GM12865 (cell line): ENCODE data around the gene SRCIN1.
A peak's percentile ranks its signal among the peaks of the same experiment; 100 is the strongest.

ENCODE experiments used
- DNase-seq: peaks from one replicate; pipeline ENCODE4 v3.0.0; 2010; ENCODE audit warnings: low read depth
- H3K4me3 ChIP-seq: 2 replicates; pipeline ENCODE4 v1.5.1; 2011; ENCODE audit warnings: mild to moderate bottlenecking, low read depth, low read length, control low read depth
- TF ChIP-seq, protein P1 (sequence below): IDR thresholded peaks from 2 replicates; pipeline ENCODE4 v1.5.1; 2011; ENCODE audit warnings: low read length, control low read depth, low read depth, inconsistent platforms; ENCODE audit not compliant: insufficient read depth; ENCODE audit errors: missing control alignments

Gene SRCIN1

DNA sequence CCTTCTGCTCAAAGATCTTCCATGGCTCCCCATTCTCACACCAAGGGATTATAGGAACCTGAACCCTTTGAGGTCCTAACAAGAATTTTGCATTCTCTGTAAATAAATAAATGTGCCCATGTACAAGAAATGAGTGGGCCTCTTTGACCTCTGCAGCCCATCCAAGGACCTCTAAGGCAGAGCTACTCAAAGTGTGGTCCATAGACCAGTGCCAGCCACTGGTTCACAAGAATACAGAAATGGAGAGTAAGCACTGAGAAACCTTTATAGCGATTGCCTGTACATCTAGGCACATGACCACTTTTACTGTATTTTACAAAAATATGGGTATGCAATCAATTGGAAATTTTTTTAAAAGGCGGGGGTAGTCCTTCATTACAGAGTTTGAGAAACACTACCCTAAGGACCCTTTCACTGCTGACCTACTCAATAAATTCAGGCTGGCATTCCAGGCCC is 7.8 kb upstream of the SRCIN1 start:
- no peak for DNase-seq
- H3K4me3 ChIP-seq: no peak overlapping the region
- TF ChIP-seq, protein P1, sequence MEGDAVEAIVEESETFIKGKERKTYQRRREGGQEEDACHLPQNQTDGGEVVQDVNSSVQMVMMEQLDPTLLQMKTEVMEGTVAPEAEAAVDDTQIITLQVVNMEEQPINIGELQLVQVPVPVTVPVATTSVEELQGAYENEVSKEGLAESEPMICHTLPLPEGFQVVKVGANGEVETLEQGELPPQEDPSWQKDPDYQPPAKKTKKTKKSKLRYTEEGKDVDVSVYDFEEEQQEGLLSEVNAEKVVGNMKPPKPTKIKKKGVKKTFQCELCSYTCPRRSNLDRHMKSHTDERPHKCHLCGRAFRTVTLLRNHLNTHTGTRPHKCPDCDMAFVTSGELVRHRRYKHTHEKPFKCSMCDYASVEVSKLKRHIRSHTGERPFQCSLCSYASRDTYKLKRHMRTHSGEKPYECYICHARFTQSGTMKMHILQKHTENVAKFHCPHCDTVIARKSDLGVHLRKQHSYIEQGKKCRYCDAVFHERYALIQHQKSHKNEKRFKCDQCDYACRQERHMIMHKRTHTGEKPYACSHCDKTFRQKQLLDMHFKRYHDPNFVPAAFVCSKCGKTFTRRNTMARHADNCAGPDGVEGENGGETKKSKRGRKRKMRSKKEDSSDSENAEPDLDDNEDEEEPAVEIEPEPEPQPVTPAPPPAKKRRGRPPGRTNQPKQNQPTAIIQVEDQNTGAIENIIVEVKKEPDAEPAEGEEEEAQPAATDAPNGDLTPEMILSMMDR: no peak

GRCh38 chr17:38611872-38612376 is 6.2 kb upstream of the SRCIN1 start:
- no peak for DNase-seq
- TF ChIP-seq, protein P1: no peak
- H3K4me3 ChIP-seq: no peak overlapping the region

GRCh38 chr17:38611070-38611786 is 5.5 kb upstream of the SRCIN1 start:
- no peak for DNase-seq
- H3K4me3 ChIP-seq: no peak overlapping the region
- TF ChIP-seq, protein P1: no peak

GRCh38 chr17:38609280-38610031 is 3.7 kb upstream of the SRCIN1 start:
- no peak for DNase-seq
- no peak overlapping the region for H3K4me3 ChIP-seq
- TF ChIP-seq, protein P1: no peak

DNA sequence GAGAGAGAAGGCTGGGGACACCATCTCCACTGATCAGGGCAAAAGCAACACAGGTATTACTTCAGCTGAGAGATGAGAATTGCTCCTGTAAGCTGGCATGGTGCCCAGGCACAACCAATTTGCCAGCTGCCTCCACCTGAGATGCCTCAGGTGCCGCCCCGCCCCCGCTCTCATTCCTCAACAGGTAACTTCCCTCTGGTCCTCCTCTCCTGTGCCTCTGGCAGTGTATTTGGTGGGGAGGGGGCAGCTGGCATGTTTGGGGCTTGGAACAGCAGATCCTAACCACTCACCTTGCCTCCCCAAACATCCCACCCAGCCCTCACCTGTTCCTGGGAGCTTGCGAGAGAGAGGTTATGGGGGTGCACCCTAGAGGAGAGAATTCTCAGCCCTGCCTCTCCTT is 2.9 kb upstream of the SRCIN1 start:
- H3K4me3 ChIP-seq: no peak overlapping the region
- TF ChIP-seq, protein P1: no peak
- no peak for DNase-seq

GRCh38 chr17:38606646-38607611 is 1.2 kb upstream of the SRCIN1 start:
- H3K4me3 ChIP-seq: peak overlapping the region; percentile 83
- no peak for DNase-seq
- TF ChIP-seq, protein P1: no peak
